H1 (cell line): ENCODE results near the gene ECPAS. TPM values are rescaled to one million over a fixed set of nuclear protein-coding genes. Genes with fewer than 3 reads are reported as not detected.

Source experiments
- CTCF ChIA-PET: fragments of 300-600 bp; sonication (Branson Sonifier 250); formaldehyde crosslinking; loops from one replicate; lab custom pipeline; 2021; ENCODE audit not compliant: partially characterized antibody; lab: Charles Lee
- POLR2A ChIA-PET: fragments of 300-600 bp; sonication (Branson Sonifier 250); formaldehyde crosslinking; loops from one replicate; lab custom pipeline; 2021; ENCODE audit warnings: inconsistent platforms; ENCODE audit not compliant: partially characterized antibody; lab: Charles Lee
- DNase-seq, 2 experiments: peaks; one replicate each; pipeline versions ENCODE4 v3.0.0 to v3.0.0-alpha.2; 2010 to 2022; ENCODE audit warnings: low spot score in 2 of 2, low read depth in 1 of 2, mixed read lengths in 1 of 2
- FAIRE-seq: peaks from 2 replicates; lab custom pipeline; 2011; peaks lifted over from hg19 to GRCh38; lab: Jason Lieb, UNC
- H2AFZ ChIP-seq: 2 replicates; pipeline ENCODE4 v1.8.1; 2012; ENCODE audit warnings: low read length, inconsistent platforms
- H2AK5ac ChIP-seq: 2 replicates; pipeline ENCODE4 v1.6.1; 2013; ENCODE audit warnings: low read depth, low read length
- H2BK120ac ChIP-seq: replicated peaks from 2 replicates; pipeline ENCODE3; 2013; ENCODE audit warnings: low read depth, low read length, inconsistent platforms
- H2BK12ac ChIP-seq: 2 replicates; pipeline ENCODE4 v1.6.1; 2013; ENCODE audit warnings: low read depth, low read length
- H2BK15ac ChIP-seq: 2 replicates; pipeline ENCODE4 v1.6.1; 2013; ENCODE audit warnings: low read length
- H2BK20ac ChIP-seq: 2 replicates; pipeline ENCODE4 v1.6.1; 2013; ENCODE audit warnings: low read length
- H2BK5ac ChIP-seq: 2 replicates; pipeline ENCODE4 v1.6.1; 2013; ENCODE audit warnings: low read depth, low read length
- H3K14ac ChIP-seq: 2 replicates; pipeline ENCODE4 v1.6.1; 2013; ENCODE audit warnings: inconsistent platforms; ENCODE audit not compliant: insufficient read length
- H3K18ac ChIP-seq: 2 replicates; pipeline ENCODE4 v1.6.1; 2013; ENCODE audit warnings: low read length; ENCODE audit errors: extremely low read depth
- H3K23ac ChIP-seq: 2 replicates; pipeline ENCODE4 v1.6.1; 2013; ENCODE audit warnings: inconsistent platforms; ENCODE audit not compliant: insufficient read length
- H3K23me2 ChIP-seq: 2 replicates; pipeline ENCODE4 v1.6.1; 2013; ENCODE audit warnings: low read depth, low read length
- H3K27ac ChIP-seq: 2 replicates; pipeline ENCODE4 v1.6.1; 2011; ENCODE audit warnings: low read depth, low read length, inconsistent platforms
- H3K27me3 ChIP-seq, 4 experiments: replicated peaks in 1 of 4; 1 replicate in 1 of 4; 2 replicates in 3 of 4; pipeline versions ENCODE4 v1.6.1 to v1.8.1; 2011 to 2013; ENCODE audit warnings: low read length in 3 of 4, mild to moderate bottlenecking in 3 of 4, inconsistent platforms in 2 of 4, mixed read lengths in 2 of 4, moderate library complexity in 1 of 4; ENCODE audit not compliant: control insufficient read depth in 3 of 4, insufficient read depth in 3 of 4; ENCODE audit errors: extremely low read depth in 1 of 4
- H3K36me3 ChIP-seq, 4 experiments: 2 replicates each; pipeline versions ENCODE4 v1.6.1 to v1.8.1; 2011 to 2013; ENCODE audit warnings: mild to moderate bottlenecking in 4 of 4, low read length in 3 of 4, moderate library complexity in 2 of 4, control low read depth in 1 of 4, inconsistent platforms in 1 of 4; ENCODE audit not compliant: insufficient read depth in 4 of 4, control insufficient read depth in 2 of 4
- H3K4ac ChIP-seq: replicated peaks from 2 replicates; pipeline ENCODE3; 2013; ENCODE audit warnings: low read length, low read depth, mixed read lengths, inconsistent platforms; ENCODE audit not compliant: insufficient read length
- H3K4me1 ChIP-seq, 4 experiments: replicated peaks in 1 of 4; 1 replicate in 1 of 4; 2 replicates in 3 of 4; pipeline versions ENCODE4 v1.6.1 to v1.8.1; 2011 to 2013; ENCODE audit warnings: low read length in 3 of 4, inconsistent platforms in 2 of 4, mixed read lengths in 1 of 4; ENCODE audit not compliant: insufficient read depth in 4 of 4, control insufficient read depth in 3 of 4
- H3K4me2 ChIP-seq, 2 experiments: 2 replicates each; pipeline versions ENCODE4 v1.6.1 to v1.8.1; 2011 to 2013; ENCODE audit warnings: low read depth in 2 of 2, low read length in 2 of 2, control low read depth in 1 of 2, inconsistent platforms in 1 of 2, mild to moderate bottlenecking in 1 of 2; ENCODE audit not compliant: insufficient read depth in 1 of 2
- H3K4me3 ChIP-seq, 4 experiments: fragments of 200-600, 300-600 bp in 1 of 4; sonication (generic), shearing (Covaris generic), sonication (Bioruptor Twin) in 1 of 4; 2 replicates each; pipeline versions ENCODE4 v1.5.1 to v1.8.1; 2011 to 2016; ENCODE audit warnings: low read length in 4 of 4, low read depth in 3 of 4, control low read depth in 2 of 4, inconsistent platforms in 2 of 4, mild to moderate bottlenecking in 2 of 4, mixed read lengths in 1 of 4, moderate library complexity in 1 of 4; ENCODE audit not compliant: insufficient read depth in 2 of 4; ENCODE audit errors: extremely low read depth in 1 of 4
- H3K56ac ChIP-seq: replicated peaks from 2 replicates; pipeline ENCODE3; 2013; ENCODE audit warnings: low read depth, mild to moderate bottlenecking, mixed read lengths, low read length, inconsistent platforms; ENCODE audit not compliant: insufficient read length
- H3K79me1 ChIP-seq: 2 replicates; pipeline ENCODE4 v1.6.1; 2013; ENCODE audit warnings: low read depth, low read length, control low read depth
- H3K79me2 ChIP-seq, 2 experiments: 2 replicates each; pipeline versions ENCODE4 v1.6.1 to v1.8.1; 2012 to 2013; ENCODE audit warnings: low read length in 2 of 2, mild to moderate bottlenecking in 2 of 2, inconsistent platforms in 1 of 2; ENCODE audit not compliant: insufficient read depth in 2 of 2, control insufficient read depth in 1 of 2
- H3K9ac ChIP-seq, 4 experiments: replicated peaks in 1 of 4; 1 replicate in 1 of 4; 2 replicates in 3 of 4; pipeline versions ENCODE4 v1.6.1 to v1.8.1; 2011 to 2013; ENCODE audit warnings: low read depth in 3 of 4, low read length in 3 of 4, control low read depth in 2 of 4, mild to moderate bottlenecking in 2 of 4, moderate library complexity in 2 of 4, inconsistent platforms in 1 of 4; ENCODE audit errors: extremely low read depth in 1 of 4
- H3K9me3 ChIP-seq, 2 experiments: 2 replicates each; pipeline versions ENCODE4 v1.6.1 to v1.8.1; 2012 to 2013; ENCODE audit warnings: mild to moderate bottlenecking in 2 of 2, moderate library complexity in 2 of 2, control low read depth in 1 of 2, inconsistent platforms in 1 of 2, low read depth in 1 of 2, low read length in 1 of 2, mixed read lengths in 1 of 2; ENCODE audit not compliant: insufficient read depth in 2 of 2
- H4K20me1 ChIP-seq, 2 experiments: replicated peaks in 1 of 2; 2 replicates each; pipeline versions ENCODE3 to v1.8.1; 2011 to 2013; ENCODE audit warnings: inconsistent platforms in 2 of 2, low read length in 2 of 2, mild to moderate bottlenecking in 1 of 2; ENCODE audit not compliant: insufficient read depth in 2 of 2, control insufficient read depth in 1 of 2
- H4K5ac ChIP-seq: 2 replicates; pipeline ENCODE4 v1.6.1; 2013; ENCODE audit warnings: low read length, low read depth, mixed read lengths, inconsistent platforms; ENCODE audit not compliant: insufficient read length
- H4K8ac ChIP-seq: 2 replicates; pipeline ENCODE4 v1.8.0; 2013; ENCODE audit warnings: mild to moderate bottlenecking, moderate library complexity, low read length, inconsistent platforms; ENCODE audit not compliant: insufficient read depth; ENCODE audit errors: extremely low read depth
- H4K91ac ChIP-seq: replicated peaks from 2 replicates; pipeline ENCODE3; 2013; ENCODE audit warnings: low read length, mixed read lengths, inconsistent platforms; ENCODE audit not compliant: insufficient read length
- CREB1 ChIP-seq: IDR thresholded peaks from 2 replicates; pipeline ENCODE4 v1.6.1; 2012; ENCODE audit warnings: inconsistent platforms
- EZH2 ChIP-seq: fragments of 200-600 bp; sonication (generic); IDR thresholded peaks from 2 replicates; pipeline ENCODE4 v1.7.1; 2012; ENCODE audit warnings: low read depth, mild to moderate bottlenecking, moderate library complexity, low read length, inconsistent platforms; ENCODE audit not compliant: severe bottlenecking
- GABPA ChIP-seq: IDR thresholded peaks from 2 replicates; pipeline ENCODE4 v1.6.1; 2011; ENCODE audit warnings: mild to moderate bottlenecking, low read length, moderate library complexity, borderline replicate concordance; ENCODE audit not compliant: insufficient read depth
- SIRT6 ChIP-seq: IDR thresholded peaks from one replicate; pipeline ENCODE4 v1.7.1; 2012; ENCODE audit warnings: low read length, inconsistent platforms
- WGBS, 2 experiments: shearing (Covaris generic) in 1 of 2; methylation state at CpG; one replicate each; pipeline versions ENCODE4 v1.1.6 to v1.1.7; 2013 to 2015; ENCODE audit warnings: low lambda C conversion rate in 2 of 2, mixed read lengths in 2 of 2, inconsistent platforms in 1 of 2, low coverage in 1 of 2, missing lambda C conversion rate in 1 of 2; ENCODE audit not compliant: insufficient replicate concordance in 2 of 2, insufficient coverage in 1 of 2, insufficient read length in 1 of 2; ENCODE audit errors: extremely low coverage in 1 of 2, missing lambda C conversion rate in 1 of 2; 5-methylcytosine and 5-hydroxymethylcytosine counted together
- polyA plus RNA-seq, 7 experiments: library from polyadenylated mRNA; depleted of rRNA in 3 of 7; stranded (reverse) in 5 of 7; unstranded in 2 of 7; fragments of >200 nt in 5 of 7; fragments of 200-250 nt in 2 of 7; gene quantifications; 1 replicate in 5 of 7; 2 replicates in 1 of 7; 4 replicates in 1 of 7; pipeline versions ENCODE4 v1.2.1 to v1.2.3, GENCODE V29; 2011 to 2013; ENCODE audit warnings: missing spikeins in 2 of 7, mixed read lengths in 2 of 7
- total RNA-seq: library from RNA; stranded (reverse); fragmentation: NEBNext Ultra II Directional; extraction: Animal tissue kit (Norgen Biotek cat#: 25700); gene quantifications from 2 replicates; pipeline ENCODE4 v1.2.1, GENCODE V29; 2021

The ECPAS gene
- total and polyA plus RNA-seq, 2 of the 8 experiments (the other 6 are each of a cell fraction or from before 2014, with no cell fraction given): 20.9 to 131 TPM

GRCh38 chr9:111440226-111440625 is 44.0 kb downstream of the ECPAS start:
- no peak overlapping the region for H3K14ac ChIP-seq
- peaks cover 4 to 57% (median 31%) of the 10 kb centered on the region in 4 experiments; a peak in 7 of 8 replicates for H3K36me3 ChIP-seq
- no peaks in the 10 kb centered on the region for H3K27me3 ChIP-seq
- no peak overlapping the region for H4K91ac ChIP-seq
- H2BK20ac ChIP-seq: no peak overlapping the region
- H2AK5ac ChIP-seq: no peak overlapping the region
- H3K18ac ChIP-seq: no peak overlapping the region
- no peaks in the 10 kb centered on the region for H3K9me3 ChIP-seq
- no peaks in the 10 kb centered on the region for H3K4me1 ChIP-seq
- H3K9ac ChIP-seq: no peak overlapping the region
- ChIA-PET CTCF (no interaction called here), POLR2A (no interaction called here)
- no peak overlapping the region for H3K27ac ChIP-seq
- no peaks in the 10 kb centered on the region for H3K23me2 ChIP-seq
- no peak overlapping the region for H3K4ac ChIP-seq
- no peak for TF ChIP-seq GABPA
- no peak for TF ChIP-seq SIRT6
- no peak for TF ChIP-seq CREB1
- no peak for TF ChIP-seq EZH2
- TF ChIP-seq, all 59 proteins: peak for 0
- Histone ChIP-seq H3K56ac (no peak overlapping the region), H2AFZ (no peak overlapping the region), H3K4me2 (no peak overlapping the region), H3K23ac (no peak overlapping the region), H4K5ac (no peak overlapping the region), H2BK120ac (no peak overlapping the region), H2BK15ac (no peak overlapping the region), H4K8ac (no peak overlapping the region), H2BK12ac (no peak overlapping the region), H4K20me1 (no peaks in the 10 kb centered on the region), H3K79me2 (no peaks in the 10 kb centered on the region), H3K4me3 (no peak overlapping the region), H3K79me1 (no peaks in the 10 kb centered on the region), H2BK5ac (no peak overlapping the region)
- WGBS, 2 experiments: 81% methylated on average over 3 of the region's 3 CpGs; no CpG with 5 or more reads in 1 of the 2 experiments
- DNase-seq (no peak), FAIRE-seq (no peak)
